Measurements from ENCODE around the gene UBA7. TPM values are rescaled to one million over a fixed set of nuclear protein-coding genes. Genes with fewer than 3 reads are reported as not detected.

UBA7 gene, protein sequence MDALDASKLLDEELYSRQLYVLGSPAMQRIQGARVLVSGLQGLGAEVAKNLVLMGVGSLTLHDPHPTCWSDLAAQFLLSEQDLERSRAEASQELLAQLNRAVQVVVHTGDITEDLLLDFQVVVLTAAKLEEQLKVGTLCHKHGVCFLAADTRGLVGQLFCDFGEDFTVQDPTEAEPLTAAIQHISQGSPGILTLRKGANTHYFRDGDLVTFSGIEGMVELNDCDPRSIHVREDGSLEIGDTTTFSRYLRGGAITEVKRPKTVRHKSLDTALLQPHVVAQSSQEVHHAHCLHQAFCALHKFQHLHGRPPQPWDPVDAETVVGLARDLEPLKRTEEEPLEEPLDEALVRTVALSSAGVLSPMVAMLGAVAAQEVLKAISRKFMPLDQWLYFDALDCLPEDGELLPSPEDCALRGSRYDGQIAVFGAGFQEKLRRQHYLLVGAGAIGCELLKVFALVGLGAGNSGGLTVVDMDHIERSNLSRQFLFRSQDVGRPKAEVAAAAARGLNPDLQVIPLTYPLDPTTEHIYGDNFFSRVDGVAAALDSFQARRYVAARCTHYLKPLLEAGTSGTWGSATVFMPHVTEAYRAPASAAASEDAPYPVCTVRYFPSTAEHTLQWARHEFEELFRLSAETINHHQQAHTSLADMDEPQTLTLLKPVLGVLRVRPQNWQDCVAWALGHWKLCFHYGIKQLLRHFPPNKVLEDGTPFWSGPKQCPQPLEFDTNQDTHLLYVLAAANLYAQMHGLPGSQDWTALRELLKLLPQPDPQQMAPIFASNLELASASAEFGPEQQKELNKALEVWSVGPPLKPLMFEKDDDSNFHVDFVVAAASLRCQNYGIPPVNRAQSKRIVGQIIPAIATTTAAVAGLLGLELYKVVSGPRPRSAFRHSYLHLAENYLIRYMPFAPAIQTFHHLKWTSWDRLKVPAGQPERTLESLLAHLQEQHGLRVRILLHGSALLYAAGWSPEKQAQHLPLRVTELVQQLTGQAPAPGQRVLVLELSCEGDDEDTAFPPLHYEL
- total RNA-seq = 10 to 100 TPM; 16.2 to 62.7 (median 31.1) TPM

DNA sequence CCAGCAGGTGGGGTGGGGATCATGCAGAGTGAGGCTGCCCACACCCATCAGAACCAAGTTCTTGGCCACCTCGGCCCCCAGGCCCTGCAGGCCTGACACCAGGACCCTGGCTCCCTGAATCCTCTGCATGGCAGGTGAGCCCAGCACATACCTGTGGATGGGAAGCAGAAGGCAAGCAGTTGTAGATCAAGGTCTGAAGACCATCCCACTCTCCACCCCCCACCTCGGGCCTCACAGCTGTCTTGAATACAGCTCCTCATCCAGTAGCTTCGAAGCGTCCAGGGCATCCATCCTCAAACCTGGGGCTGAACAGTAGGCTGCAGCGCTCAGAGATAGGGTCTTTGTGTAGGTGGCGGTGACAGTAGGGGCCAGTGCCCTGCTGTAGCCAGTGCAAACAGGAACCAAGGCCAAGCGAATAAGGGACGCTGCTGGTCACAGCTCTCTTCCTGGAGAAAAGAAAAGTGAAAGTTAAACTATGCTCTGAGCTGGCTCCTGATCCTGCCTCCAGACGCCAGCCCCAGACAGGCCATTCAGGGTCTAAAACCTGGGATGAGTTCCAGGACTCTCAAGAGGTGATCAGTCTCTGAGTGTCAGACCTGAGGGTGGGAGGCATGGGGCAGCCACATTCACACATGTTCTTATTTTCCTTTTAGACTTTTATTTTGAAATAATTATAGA, at the start of gene UBA7:
TSS of gene UBA7 (minus strand) at position 457 of the 678 bp plus-strand sequence. CDS start at position 291, 166 bp downstream.
- peak; percentile 81 for ATAC-seq
- Histone ChIP-seq H3K27ac (peak within 1 kb of the TSS in 3 of 4 donors; percentile 81 to 84 (median 83)), H3K4me3 (peak within 1 kb of the TSS; percentile 39 to 56), H3K27me3 (no peaks in the 10 kb centered on the region), H3K4me1 (peaks cover 0 to 42% (median 14%) of the 10 kb centered on the region in 3 donors), H3K9me3 (no peaks in the 10 kb centered on the region), H3K36me3 (peaks cover 0 to 38% of the 10 kb centered on the region in 2 donors)
- WGBS, 2 donors (ENCODE audit: low coverage in 1 of 2) = 0% methylated on average over 3 of the region's 9 CpGs; no CpG with 5 or more reads in 1 of the 2 donors
- no peak for TF ChIP-seq POLR2A (IDR thresholded peaks at IDR 0.05)
- TF ChIP-seq EP300 (IDR thresholded peaks at IDR 0.05) = no peak
- TF ChIP-seq POLR2AphosphoS5 (IDR thresholded peaks at IDR 0.05) = peak; percentile 23
- TF ChIP-seq, protein P1, sequence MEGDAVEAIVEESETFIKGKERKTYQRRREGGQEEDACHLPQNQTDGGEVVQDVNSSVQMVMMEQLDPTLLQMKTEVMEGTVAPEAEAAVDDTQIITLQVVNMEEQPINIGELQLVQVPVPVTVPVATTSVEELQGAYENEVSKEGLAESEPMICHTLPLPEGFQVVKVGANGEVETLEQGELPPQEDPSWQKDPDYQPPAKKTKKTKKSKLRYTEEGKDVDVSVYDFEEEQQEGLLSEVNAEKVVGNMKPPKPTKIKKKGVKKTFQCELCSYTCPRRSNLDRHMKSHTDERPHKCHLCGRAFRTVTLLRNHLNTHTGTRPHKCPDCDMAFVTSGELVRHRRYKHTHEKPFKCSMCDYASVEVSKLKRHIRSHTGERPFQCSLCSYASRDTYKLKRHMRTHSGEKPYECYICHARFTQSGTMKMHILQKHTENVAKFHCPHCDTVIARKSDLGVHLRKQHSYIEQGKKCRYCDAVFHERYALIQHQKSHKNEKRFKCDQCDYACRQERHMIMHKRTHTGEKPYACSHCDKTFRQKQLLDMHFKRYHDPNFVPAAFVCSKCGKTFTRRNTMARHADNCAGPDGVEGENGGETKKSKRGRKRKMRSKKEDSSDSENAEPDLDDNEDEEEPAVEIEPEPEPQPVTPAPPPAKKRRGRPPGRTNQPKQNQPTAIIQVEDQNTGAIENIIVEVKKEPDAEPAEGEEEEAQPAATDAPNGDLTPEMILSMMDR (IDR thresholded peaks at IDR 0.05) = no peak

DNA sequence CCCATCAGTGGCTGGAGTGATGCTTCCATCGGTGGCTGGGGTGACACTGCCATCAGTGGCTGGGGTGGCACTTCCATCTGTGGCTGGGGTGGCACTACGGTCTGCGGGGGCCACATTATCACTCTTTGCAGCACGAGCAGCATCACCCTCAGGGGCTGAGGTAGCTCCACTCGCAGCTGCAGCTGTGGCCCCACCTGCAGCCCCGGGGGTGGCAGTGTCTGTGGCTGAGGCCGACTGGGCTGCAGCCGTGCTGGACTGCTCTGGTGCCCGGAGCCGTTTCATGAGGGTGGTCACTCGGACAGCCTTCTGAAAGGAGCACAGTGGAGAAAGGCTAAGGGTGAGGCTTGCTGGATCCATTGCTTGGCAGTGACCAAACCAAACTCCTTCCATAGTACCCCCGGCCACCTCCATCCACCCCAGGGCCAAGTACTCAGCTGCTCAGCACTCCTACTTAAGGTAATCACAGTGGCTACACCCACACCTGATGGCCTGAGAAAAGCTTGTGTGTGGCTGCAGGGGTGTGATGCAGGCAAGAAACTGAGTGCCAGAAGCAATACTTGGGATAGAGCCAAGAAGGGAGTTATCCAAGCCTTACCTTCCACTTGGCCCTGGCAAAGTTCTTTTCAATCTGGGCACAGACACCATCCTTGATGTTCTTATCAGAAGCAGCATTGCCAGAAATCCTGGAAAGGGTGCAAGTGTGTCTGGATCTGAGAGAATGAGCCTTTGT, 46.0 kb upstream of the UBA7 start:
- Histone ChIP-seq H3K36me3 (no peaks in the 10 kb centered on the region), H3K4me1 (peaks cover 0 to 16% (median 3%) of the 10 kb centered on the region in 3 donors), H3K9me3 (no peaks in the 10 kb centered on the region), H3K27me3 (peaks cover 29% of the 10 kb centered on the region), H3K27ac (no peak overlapping the region), H3K4me3 (no peak overlapping the region)
- 71% methylated on average over 1 of the region's 12 CpGs; no CpG with 5 or more reads in 1 of the 2 donors for WGBS, 2 donors (ENCODE audit: low coverage in 1 of 2)
- ATAC-seq = no peak
- TF ChIP-seq POLR2AphosphoS5 (IDR thresholded peaks at IDR 0.05) = no peak
- TF ChIP-seq, protein P1 (IDR thresholded peaks at IDR 0.05) = no peak
- no peak for TF ChIP-seq EP300 (IDR thresholded peaks at IDR 0.05)
- no peak for TF ChIP-seq POLR2A (IDR thresholded peaks at IDR 0.05)

DNA sequence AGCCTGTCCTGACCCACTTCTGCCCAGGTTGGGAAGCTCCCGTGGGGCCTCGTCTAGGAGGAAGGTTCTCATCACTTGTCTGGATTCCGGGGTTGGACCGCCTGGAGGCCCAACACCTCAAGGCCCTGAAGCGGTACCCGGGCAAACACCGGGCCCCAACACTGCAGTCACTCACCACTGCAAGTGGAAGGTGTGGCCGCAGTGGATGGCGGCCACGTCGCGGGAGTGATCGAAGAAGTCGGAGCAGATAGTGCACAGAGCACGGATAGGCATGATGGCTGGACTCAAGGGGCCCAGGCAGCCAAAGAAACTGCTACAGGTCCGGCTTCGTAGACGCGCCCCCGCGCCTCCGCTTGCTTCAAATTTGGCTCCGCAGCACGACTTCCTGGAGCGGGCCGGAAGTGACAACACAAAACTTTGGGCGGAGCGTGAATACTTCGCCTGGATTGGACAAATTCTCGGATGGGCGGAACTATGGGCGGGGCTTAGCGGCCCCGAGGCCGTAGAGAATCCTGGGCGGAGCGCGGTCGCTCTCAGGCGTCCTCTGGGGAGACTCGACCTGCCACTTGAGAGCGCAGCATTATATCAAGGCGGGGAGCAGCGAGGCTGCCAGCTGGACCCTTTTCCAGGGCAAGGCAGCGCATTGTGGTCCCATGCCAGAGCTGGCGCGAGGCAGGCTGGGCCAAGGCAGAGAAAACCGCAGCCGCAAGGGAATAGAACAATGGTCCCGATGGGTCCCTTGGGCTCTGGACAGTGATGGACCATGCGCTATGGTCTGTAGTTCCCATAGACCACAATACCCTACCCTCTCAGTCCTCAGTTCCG, 42.6 kb upstream of the UBA7 start, which contains the start of gene TRAIP:
TSS of gene TRAIP (minus strand) at position 384 of the 825 bp plus-strand sequence. CDS start at position 273, 111 bp downstream.
- H3K9me3 ChIP-seq = no peaks in the 10 kb centered on the region
- no peak for TF ChIP-seq EP300 (IDR thresholded peaks at IDR 0.05)
- peak in 1 of 2 donors; percentile 45 for TF ChIP-seq POLR2A (IDR thresholded peaks at IDR 0.05)
- TF ChIP-seq POLR2AphosphoS5 (IDR thresholded peaks at IDR 0.05) = peak; percentile 60
- peaks cover 0 to 16% (median 3%) of the 10 kb centered on the region in 3 donors for H3K4me1 ChIP-seq
- no peaks in the 10 kb centered on the region for H3K27me3 ChIP-seq
- WGBS, 2 donors (ENCODE audit: low coverage in 1 of 2) = 3 to 17% methylated on average over 7 to 15 of the region's 52 CpGs
- peak within 1 kb of the TSS; percentile 28 to 62 for H3K4me3 ChIP-seq
- H3K27ac ChIP-seq = peak within 1 kb of the TSS; percentile 31 to 87 (median 82)
- ATAC-seq = peak; percentile 99
- no peaks in the 10 kb centered on the region for H3K36me3 ChIP-seq

DNA sequence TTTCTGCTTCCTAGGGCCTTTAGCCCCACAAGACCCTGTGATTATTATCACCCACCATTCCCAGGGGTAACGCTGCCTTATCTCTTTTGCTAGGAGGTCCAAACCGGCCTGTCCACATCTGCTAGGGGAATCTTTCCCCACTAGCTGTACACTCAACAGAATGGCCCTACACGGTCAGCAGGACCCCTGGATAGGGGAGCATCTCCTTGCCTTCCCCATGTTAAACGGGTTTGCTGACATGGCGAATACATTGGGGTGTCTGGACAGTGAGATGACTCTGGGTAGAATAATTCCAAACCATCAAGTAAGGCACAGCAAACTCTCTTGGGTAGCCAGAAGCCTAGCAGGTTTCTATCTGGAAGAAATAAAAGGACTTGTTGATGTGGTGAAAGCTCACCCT, 41.9 kb upstream of the UBA7 start:
- no peaks in the 10 kb centered on the region for H3K27me3 ChIP-seq
- no peak for TF ChIP-seq EP300 (IDR thresholded peaks at IDR 0.05)
- TF ChIP-seq, protein P1 (IDR thresholded peaks at IDR 0.05) = no peak
- TF ChIP-seq POLR2AphosphoS5 (IDR thresholded peaks at IDR 0.05) = no peak
- TF ChIP-seq POLR2A (IDR thresholded peaks at IDR 0.05) = no peak
- WGBS, 2 donors (ENCODE audit: low coverage in 1 of 2) = 39 to 46% methylated on average over 3 to 5 of the region's 5 CpGs
- H3K36me3 ChIP-seq = no peaks in the 10 kb centered on the region
- H3K4me3 ChIP-seq = peak overlapping the region in 1 of 2 donors; percentile 62
- ATAC-seq = no peak
- H3K9me3 ChIP-seq = no peaks in the 10 kb centered on the region
- peaks cover 0 to 16% (median 3%) of the 10 kb centered on the region in 3 donors for H3K4me1 ChIP-seq
- H3K27ac ChIP-seq = no peak overlapping the region
